Activated CD4-positive, alpha-beta T cell treated with anti-CD3 and anti-CD28 coated beads for 36 hours (primary cell): ENCODE results near the gene NCOR1. TPM values are rescaled to one million over a fixed set of nuclear protein-coding genes. Genes with fewer than 3 reads are reported as not detected.

Source experiments
- ATAC-seq: fragments of 200-7000 bp; cut with Tn5 transposase; one replicate; pipeline ENCODE4 v1.10.0; 2021; ENCODE audit warnings: mild to moderate bottlenecking, moderate library complexity
- CTCF ChIA-PET: fragments of 350-600 bp; sonication (Branson Sonifier 250); formaldehyde crosslinking; loops from one replicate; lab custom pipeline; 2021; ENCODE audit warnings: antibody characterized with exemption; lab: Charles Lee
- POLR2A ChIA-PET: fragments of 350-600 bp; sonication (Branson Sonifier 250); formaldehyde crosslinking; loops from one replicate; lab custom pipeline; 2021; ENCODE audit warnings: antibody characterized with exemption, inconsistent platforms; lab: Charles Lee
- DNase-seq: peaks from one replicate; pipeline ENCODE4 v3.0.0-alpha.2; 2020
- H3K27ac Mint-ChIP-seq: one replicate; pipeline ENCODE4 v1.8.0; 2021; ENCODE audit warnings: mixed read lengths
- H3K27me3 Mint-ChIP-seq: one replicate; pipeline ENCODE4 v1.8.0; 2021; ENCODE audit warnings: mixed read lengths
- H3K36me3 Mint-ChIP-seq: one replicate; pipeline ENCODE4 v1.8.0; 2021; ENCODE audit warnings: low read depth, mixed read lengths
- H3K4me1 Mint-ChIP-seq: one replicate; pipeline ENCODE4 v1.8.0; 2021; ENCODE audit warnings: mixed read lengths
- H3K4me3 Mint-ChIP-seq: one replicate; pipeline ENCODE4 v1.8.0; 2021; ENCODE audit warnings: mild to moderate bottlenecking, moderate library complexity, mixed read lengths
- H3K9me3 Mint-ChIP-seq: one replicate; pipeline ENCODE4 v1.8.0; 2021; ENCODE audit warnings: low read depth, mixed read lengths
- intact Hi-C, 2 experiments: fragments of 100-400 bp; cut with DNase I in 1 of 2; cut with micrococcal nuclease in 1 of 2; formaldehyde crosslinking; loops; one replicate each; pipeline versions ENCODE4 v1.14.2 to v1.15.1; 2022 to 2024; cut with DNase I, micrococcal nuclease
- total RNA-seq, 2 experiments: library from RNA; stranded (reverse); gene quantifications; one replicate each; pipeline ENCODE4 v1.2.3, GENCODE V29; 2021

NCOR1 gene
- 100 to 1,000 TPM; 110 to 155 TPM for total RNA-seq

- CTCF ChIA-PET: interaction anchor here (1.2 to 1.3 kb wide), 2 partner anchors 10 to 70 kb away, joined by 5 to 8 read pairs; no protein-coding TSS in a partner anchor
- Mint-ChIP-seq H3K4me3 (peak within 1 kb of the TSS; percentile 93), H3K36me3 (peaks cover 5% of the 10 kb centered on the region), H3K9me3 (no peaks in the 10 kb centered on the region), H3K4me1 (peaks cover 42% of the 10 kb centered on the region), H3K27me3 (no peaks in the 10 kb centered on the region), H3K27ac (peak within 1 kb of the TSS; percentile 81)
- intact Hi-C loops: loop anchor here (1.0 to 5.0 kb wide), 9 partner anchors 71 to 438 kb away; partner anchors contain the start of genes TTC19 (in 1 of the 2), UBB (in 1 of the 2), ZNF624 (in 1 of the 2) and ZSWIM7 (in 1 of the 2)
- POLR2A ChIA-PET: no interaction called here
- peak; percentile 87 for ATAC-seq
- DNase-seq: peak; percentile 96
Observed at GRCh38 chr17:16215273-16215964, at the start of gene NCOR1. Gene NCOR1, minus strand, starts transcription at chr17:16215534. Its CDS starts 20,965 bp downstream, at chr17:16194569.

GRCh38 chr17:16262201-16262600 is 46.9 kb upstream of the NCOR1 start:
- Mint-ChIP-seq H3K9me3 (no peaks in the 10 kb centered on the region), H3K4me1 (peaks cover 4% of the 10 kb centered on the region), H3K27me3 (no peaks in the 10 kb centered on the region), H3K4me3 (no peak overlapping the region), H3K27ac (no peak overlapping the region), H3K36me3 (peaks cover 12% of the 10 kb centered on the region)
- ATAC-seq (no peak), DNase-seq (no peak)
- ChIA-PET POLR2A (no interaction called here), CTCF (no interaction called here)
- intact Hi-C loops: no loop called here

- no peak for DNase-seq
- CTCF ChIA-PET: interaction anchor here (0.7 kb wide), 1 partner anchor 83 kb away, joined by 3 read pairs; no protein-coding TSS in a partner anchor
Observed at GRCh38 chr17:16261049-16261448, 45.7 kb upstream of the NCOR1 start.

GRCh38 chr17:16259926-16260325 is 44.6 kb upstream of the NCOR1 start:
- ChIA-PET CTCF (interaction anchor here (0.6 kb wide), 1 partner anchor 186 kb away, joined by 3 read pairs; no protein-coding TSS in a partner anchor), POLR2A (no interaction called here)
- no peaks in the 10 kb centered on the region for H3K9me3 Mint-ChIP-seq
- peaks cover 3% of the 10 kb centered on the region for H3K4me1 Mint-ChIP-seq
- no peak for DNase-seq
- H3K27me3 Mint-ChIP-seq: no peaks in the 10 kb centered on the region
- H3K4me3 Mint-ChIP-seq: no peak overlapping the region
- H3K36me3 Mint-ChIP-seq: peaks cover 12% of the 10 kb centered on the region
- intact Hi-C loops: no loop called here
- ATAC-seq: no peak
- H3K27ac Mint-ChIP-seq: no peak overlapping the region

More at GRCh38 chr17:16261049-16261448, 45.7 kb upstream of the NCOR1 start:
- Mint-ChIP-seq H3K4me3 (no peak overlapping the region), H3K27me3 (no peaks in the 10 kb centered on the region), H3K27ac (no peak overlapping the region), H3K9me3 (no peaks in the 10 kb centered on the region), H3K36me3 (peaks cover 12% of the 10 kb centered on the region), H3K4me1 (no peaks in the 10 kb centered on the region)
- no peak for ATAC-seq
- intact Hi-C loops: no loop called here
- POLR2A ChIA-PET: interaction anchor here (0.5 kb wide), 1 partner anchor 60 kb away, joined by 3 read pairs; no protein-coding TSS in a partner anchor

GRCh38 chr17:16258901-16259300 is 43.6 kb upstream of the NCOR1 start:
- peaks cover 3% of the 10 kb centered on the region for H3K4me1 Mint-ChIP-seq
- intact Hi-C loops: no loop called here
- POLR2A ChIA-PET: no interaction called here
- ATAC-seq (no peak), DNase-seq (no peak)
- no peaks in the 10 kb centered on the region for H3K9me3 Mint-ChIP-seq
- H3K36me3 Mint-ChIP-seq: peaks cover 14% of the 10 kb centered on the region
- no peak overlapping the region for H3K27ac Mint-ChIP-seq
- CTCF ChIA-PET: no interaction called here
- H3K27me3 Mint-ChIP-seq: no peaks in the 10 kb centered on the region
- H3K4me3 Mint-ChIP-seq: no peak overlapping the region

GRCh38 chr17:16255481-16255921 is 40.2 kb upstream of the NCOR1 start:
- ChIA-PET CTCF (interaction anchor here (0.8 to 1.0 kb wide), 2 partner anchors 22 to 59 kb away, joined by 3 read pairs; no protein-coding TSS in a partner anchor), POLR2A (no interaction called here)
- intact Hi-C loops: no loop called here
- Mint-ChIP-seq H3K4me3 (no peak overlapping the region), H3K4me1 (peaks cover 12% of the 10 kb centered on the region), H3K9me3 (no peaks in the 10 kb centered on the region), H3K27ac (no peak overlapping the region), H3K27me3 (no peaks in the 10 kb centered on the region), H3K36me3 (peaks cover 21% of the 10 kb centered on the region)
- ATAC-seq: no peak
- DNase-seq: no peak

- H3K9me3 Mint-ChIP-seq: no peaks in the 10 kb centered on the region
- H3K27me3 Mint-ChIP-seq: no peaks in the 10 kb centered on the region
- ChIA-PET POLR2A (no interaction called here), CTCF (interaction anchor here (0.8 to 1.0 kb wide), 2 partner anchors 22 to 60 kb away, joined by 3 read pairs; no protein-coding TSS in a partner anchor)
- no peak overlapping the region for H3K27ac Mint-ChIP-seq
- no peak overlapping the region for H3K4me3 Mint-ChIP-seq
- H3K4me1 Mint-ChIP-seq: peaks cover 14% of the 10 kb centered on the region
- DNase-seq (no peak), ATAC-seq (no peak)
- H3K36me3 Mint-ChIP-seq: peaks cover 18% of the 10 kb centered on the region
- intact Hi-C loops: no loop called here
Observed at GRCh38 chr17:16254773-16255400, 39.6 kb upstream of the NCOR1 start.

GRCh38 chr17:16251556-16251955 is 36.2 kb upstream of the NCOR1 start:
- Mint-ChIP-seq H3K36me3 (peaks cover 22% of the 10 kb centered on the region), H3K4me3 (no peak overlapping the region), H3K4me1 (peaks cover 14% of the 10 kb centered on the region), H3K27ac (no peak overlapping the region), H3K9me3 (no peaks in the 10 kb centered on the region), H3K27me3 (no peaks in the 10 kb centered on the region)
- intact Hi-C loops: no loop called here
- POLR2A ChIA-PET: interaction anchor here (0.6 kb wide), 1 partner anchor 42 kb away, joined by 4 read pairs; no protein-coding TSS in a partner anchor
- CTCF ChIA-PET: interaction anchor here (0.6 to 1.3 kb wide), 3 partner anchors 34 to 225 kb away, joined by 3 read pairs; no protein-coding TSS in a partner anchor
- ATAC-seq (peak; percentile 30), DNase-seq (no peak)

GRCh38 chr17:16251043-16251442 is 35.7 kb upstream of the NCOR1 start:
- ATAC-seq (no peak), DNase-seq (no peak)
- CTCF ChIA-PET: interaction anchor here (0.6 to 1.3 kb wide), 3 partner anchors 35 to 226 kb away, joined by 3 read pairs; no protein-coding TSS in a partner anchor
- peaks cover 14% of the 10 kb centered on the region for H3K4me1 Mint-ChIP-seq
- intact Hi-C loops: no loop called here
- POLR2A ChIA-PET: interaction anchor here (0.6 kb wide), 1 partner anchor 42 kb away, joined by 4 read pairs; no protein-coding TSS in a partner anchor
- no peak overlapping the region for H3K4me3 Mint-ChIP-seq
- no peaks in the 10 kb centered on the region for H3K9me3 Mint-ChIP-seq
- H3K36me3 Mint-ChIP-seq: peaks cover 22% of the 10 kb centered on the region
- H3K27ac Mint-ChIP-seq: peak overlapping the region; percentile 40
- no peaks in the 10 kb centered on the region for H3K27me3 Mint-ChIP-seq

- intact Hi-C loops: no loop called here
- Mint-ChIP-seq H3K4me3 (no peak overlapping the region), H3K9me3 (no peaks in the 10 kb centered on the region), H3K36me3 (peaks cover 20% of the 10 kb centered on the region), H3K27ac (peak overlapping the region; percentile 40), H3K4me1 (peaks cover 14% of the 10 kb centered on the region), H3K27me3 (no peaks in the 10 kb centered on the region)
- peak; percentile 64 for ATAC-seq
- POLR2A ChIA-PET: no interaction called here
- CTCF ChIA-PET: interaction anchor here (1.3 kb wide), 1 partner anchor 35 kb away, joined by 3 read pairs; no protein-coding TSS in a partner anchor
- no peak for DNase-seq
Observed at GRCh38 chr17:16250635-16251034, 35.3 kb upstream of the NCOR1 start.

GRCh38 chr17:16247586-16247984 is 32.3 kb upstream of the NCOR1 start:
- POLR2A ChIA-PET: no interaction called here
- Mint-ChIP-seq H3K4me3 (no peak overlapping the region), H3K27me3 (no peaks in the 10 kb centered on the region), H3K27ac (no peak overlapping the region), H3K36me3 (peaks cover 19% of the 10 kb centered on the region), H3K9me3 (no peaks in the 10 kb centered on the region), H3K4me1 (peaks cover 23% of the 10 kb centered on the region)
- CTCF ChIA-PET: interaction anchor here (0.6 kb wide), 1 partner anchor 17 kb away, joined by 3 read pairs; no protein-coding TSS in a partner anchor
- ATAC-seq (no peak), DNase-seq (no peak)
- intact Hi-C loops: loop anchor here in 1 of 2 experiments (10.0 kb wide), 1 partner anchor 63 kb away; no protein-coding TSS in a partner anchor
